Esophagus muscularis mucosa (tissue), 3 donors: ENCODE results near the gene CUX1.

Experiments used
- POLR2A ChIP-seq: fragments of 450-650 bp; IDR thresholded peaks from one replicate; pipeline ENCODE4 v1.6.1; 2017; ENCODE audit warnings: antibody characterized with exemption, moderate library complexity, mild to moderate bottlenecking, low read depth
- POLR2AphosphoS5 ChIP-seq, 2 donors: sonication (generic); formaldehyde crosslinking; IDR thresholded peaks; one replicate each; pipeline ENCODE4 v1.6.1; 2017; ENCODE audit warnings: antibody characterized with exemption in 2 of 2
- TF ChIP-seq, protein P1 (sequence below), 3 experiments: fragments of 200-600 bp in 2 of 3; fragments of 450-650 bp in 1 of 3; sonication (generic) in 2 of 3; IDR thresholded peaks; one replicate each; pipeline ENCODE4 v1.5.1; 2017 to 2019; ENCODE audit warnings: antibody characterized with exemption in 3 of 3, mild to moderate bottlenecking in 2 of 3, moderate library complexity in 1 of 3

DNA sequence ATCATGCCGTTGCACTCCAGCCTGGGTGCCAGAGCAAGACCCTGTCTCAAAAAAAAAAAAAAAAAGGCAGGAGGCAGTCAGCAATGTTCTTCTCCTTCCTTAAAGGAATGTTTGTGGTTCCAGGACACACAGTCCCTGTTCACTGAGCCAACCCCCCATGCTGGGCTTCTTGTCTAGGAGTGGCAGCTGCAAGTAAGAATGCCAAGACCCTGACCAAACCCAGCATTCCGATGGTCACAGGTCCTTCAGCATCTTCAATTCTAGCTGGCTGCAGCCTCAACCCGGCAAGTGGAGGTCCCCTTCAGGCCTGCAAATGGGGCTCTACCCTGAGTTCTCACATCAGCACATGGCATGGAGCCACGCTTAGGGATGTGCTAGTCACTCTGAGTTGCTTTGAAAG is 38.2 kb upstream of the CUX1 start:
- TF ChIP-seq POLR2AphosphoS5 (IDR thresholded peaks at IDR 0.05) (no peak), POLR2A (no peak)
- TF ChIP-seq, protein P1, sequence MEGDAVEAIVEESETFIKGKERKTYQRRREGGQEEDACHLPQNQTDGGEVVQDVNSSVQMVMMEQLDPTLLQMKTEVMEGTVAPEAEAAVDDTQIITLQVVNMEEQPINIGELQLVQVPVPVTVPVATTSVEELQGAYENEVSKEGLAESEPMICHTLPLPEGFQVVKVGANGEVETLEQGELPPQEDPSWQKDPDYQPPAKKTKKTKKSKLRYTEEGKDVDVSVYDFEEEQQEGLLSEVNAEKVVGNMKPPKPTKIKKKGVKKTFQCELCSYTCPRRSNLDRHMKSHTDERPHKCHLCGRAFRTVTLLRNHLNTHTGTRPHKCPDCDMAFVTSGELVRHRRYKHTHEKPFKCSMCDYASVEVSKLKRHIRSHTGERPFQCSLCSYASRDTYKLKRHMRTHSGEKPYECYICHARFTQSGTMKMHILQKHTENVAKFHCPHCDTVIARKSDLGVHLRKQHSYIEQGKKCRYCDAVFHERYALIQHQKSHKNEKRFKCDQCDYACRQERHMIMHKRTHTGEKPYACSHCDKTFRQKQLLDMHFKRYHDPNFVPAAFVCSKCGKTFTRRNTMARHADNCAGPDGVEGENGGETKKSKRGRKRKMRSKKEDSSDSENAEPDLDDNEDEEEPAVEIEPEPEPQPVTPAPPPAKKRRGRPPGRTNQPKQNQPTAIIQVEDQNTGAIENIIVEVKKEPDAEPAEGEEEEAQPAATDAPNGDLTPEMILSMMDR (IDR thresholded peaks at IDR 0.05): no peak
